ENCODE data around the gene ATF4.

Gene ATF4

GRCh38 chr22:39520226-39521105, at the start of gene ATF4:
ATF4 (plus strand) TSS chr22:39520562; CDS start chr22:39521446, 884 bp downstream.
- peak within 1 kb of the TSS; percentile 88 for H3K4me3 Mint-ChIP-seq
- peaks cover 72% of the 10 kb centered on the region for H3K4me1 Mint-ChIP-seq (ENCODE audit: low read depth)
- no peaks in the 10 kb centered on the region for H3K9me3 Mint-ChIP-seq
- H3K36me3 Mint-ChIP-seq (ENCODE audit: low read depth), result peaks cover 71% of the 10 kb centered on the region
- peak within 1 kb of the TSS; percentile 96 for H3K27ac Mint-ChIP-seq
- H3K27me3 Mint-ChIP-seq, result peaks cover 3% of the 10 kb centered on the region

- Mint-ChIP-seq H3K4me3 (no peak overlapping the region), H3K9me3 (no peaks in the 10 kb centered on the region), H3K36me3 (ENCODE audit: low read depth) (no peaks in the 10 kb centered on the region), H3K27ac (peak overlapping the region; percentile 63), H3K4me1 (ENCODE audit: low read depth) (peaks cover 17% of the 10 kb centered on the region), H3K27me3 (no peaks in the 10 kb centered on the region)
Observed at GRCh38 chr22:39471381-39472141, 48.8 kb upstream of the ATF4 start.

- no peaks in the 10 kb centered on the region for H3K9me3 Mint-ChIP-seq
- H3K4me1 Mint-ChIP-seq (ENCODE audit: low read depth), result peaks cover 17% of the 10 kb centered on the region
- H3K27me3 Mint-ChIP-seq, result no peaks in the 10 kb centered on the region
- H3K36me3 Mint-ChIP-seq (ENCODE audit: low read depth), result no peaks in the 10 kb centered on the region
- no peak overlapping the region for H3K27ac Mint-ChIP-seq
- no peak overlapping the region for H3K4me3 Mint-ChIP-seq
Observed at GRCh38 chr22:39472570-39473556, 47.5 kb upstream of the ATF4 start.

GRCh38 chr22:39473851-39474250, 46.5 kb upstream of the ATF4 start:
- H3K36me3 Mint-ChIP-seq (ENCODE audit: low read depth), result no peaks in the 10 kb centered on the region
- H3K9me3 Mint-ChIP-seq, result no peaks in the 10 kb centered on the region
- no peak overlapping the region for H3K4me3 Mint-ChIP-seq
- H3K27me3 Mint-ChIP-seq, result no peaks in the 10 kb centered on the region
- H3K27ac Mint-ChIP-seq, result no peak overlapping the region
- peaks cover 17% of the 10 kb centered on the region for H3K4me1 Mint-ChIP-seq (ENCODE audit: low read depth)

- Mint-ChIP-seq H3K36me3 (ENCODE audit: low read depth) (no peaks in the 10 kb centered on the region), H3K9me3 (no peaks in the 10 kb centered on the region), H3K27me3 (no peaks in the 10 kb centered on the region), H3K27ac (no peak overlapping the region), H3K4me3 (no peak overlapping the region), H3K4me1 (ENCODE audit: low read depth) (peaks cover 17% of the 10 kb centered on the region)
Observed at GRCh38 chr22:39474351-39475111, 45.8 kb upstream of the ATF4 start.

GRCh38 chr22:39475337-39475736, 45.0 kb upstream of the ATF4 start:
- Mint-ChIP-seq H3K27me3 (no peaks in the 10 kb centered on the region), H3K9me3 (no peaks in the 10 kb centered on the region), H3K4me1 (ENCODE audit: low read depth) (peaks cover 17% of the 10 kb centered on the region), H3K36me3 (ENCODE audit: low read depth) (no peaks in the 10 kb centered on the region), H3K27ac (no peak overlapping the region), H3K4me3 (no peak overlapping the region)

- Mint-ChIP-seq H3K4me1 (ENCODE audit: low read depth) (peaks cover 17% of the 10 kb centered on the region), H3K27me3 (no peaks in the 10 kb centered on the region), H3K9me3 (no peaks in the 10 kb centered on the region), H3K4me3 (no peak overlapping the region), H3K36me3 (ENCODE audit: low read depth) (no peaks in the 10 kb centered on the region), H3K27ac (no peak overlapping the region)
Observed at GRCh38 chr22:39475902-39476301, 44.5 kb upstream of the ATF4 start.

- Mint-ChIP-seq H3K9me3 (no peaks in the 10 kb centered on the region), H3K36me3 (ENCODE audit: low read depth) (no peaks in the 10 kb centered on the region), H3K4me3 (no peak overlapping the region), H3K4me1 (ENCODE audit: low read depth) (peaks cover 13% of the 10 kb centered on the region), H3K27me3 (no peaks in the 10 kb centered on the region), H3K27ac (no peak overlapping the region)
Observed at GRCh38 chr22:39476664-39477063, 43.7 kb upstream of the ATF4 start.

GRCh38 chr22:39477542-39477941, 42.8 kb upstream of the ATF4 start:
- H3K27me3 Mint-ChIP-seq, result no peaks in the 10 kb centered on the region
- H3K4me3 Mint-ChIP-seq, result no peak overlapping the region
- no peaks in the 10 kb centered on the region for H3K36me3 Mint-ChIP-seq (ENCODE audit: low read depth)
- H3K9me3 Mint-ChIP-seq, result no peaks in the 10 kb centered on the region
- H3K4me1 Mint-ChIP-seq (ENCODE audit: low read depth), result peaks cover 4% of the 10 kb centered on the region
- no peak overlapping the region for H3K27ac Mint-ChIP-seq

GRCh38 chr22:39478441-39478850, 41.9 kb upstream of the ATF4 start:
- H3K4me3 Mint-ChIP-seq, result no peak overlapping the region
- H3K36me3 Mint-ChIP-seq (ENCODE audit: low read depth), result no peaks in the 10 kb centered on the region
- H3K27ac Mint-ChIP-seq, result no peak overlapping the region

GRCh38 chr22:39479254-39479653, 41.1 kb upstream of the ATF4 start:
- no peaks in the 10 kb centered on the region for H3K27me3 Mint-ChIP-seq

More at GRCh38 chr22:39478441-39478850, 41.9 kb upstream of the ATF4 start:
- Mint-ChIP-seq H3K4me1 (ENCODE audit: low read depth) (no peaks in the 10 kb centered on the region), H3K9me3 (no peaks in the 10 kb centered on the region), H3K27me3 (no peaks in the 10 kb centered on the region)

GRCh38 chr22:39480557-39480956, 39.8 kb upstream of the ATF4 start:
- Mint-ChIP-seq H3K27me3 (no peaks in the 10 kb centered on the region), H3K4me3 (no peak overlapping the region), H3K36me3 (ENCODE audit: low read depth) (no peaks in the 10 kb centered on the region), H3K4me1 (ENCODE audit: low read depth) (no peaks in the 10 kb centered on the region), H3K9me3 (no peaks in the 10 kb centered on the region), H3K27ac (no peak overlapping the region)

More at GRCh38 chr22:39479254-39479653, 41.1 kb upstream of the ATF4 start:
- no peaks in the 10 kb centered on the region for H3K36me3 Mint-ChIP-seq (ENCODE audit: low read depth)
- H3K9me3 Mint-ChIP-seq, result no peaks in the 10 kb centered on the region
- no peak overlapping the region for H3K27ac Mint-ChIP-seq
- no peak overlapping the region for H3K4me3 Mint-ChIP-seq
- H3K4me1 Mint-ChIP-seq (ENCODE audit: low read depth), result no peaks in the 10 kb centered on the region

GRCh38 chr22:39481054-39481453, 39.3 kb upstream of the ATF4 start:
- H3K4me3 Mint-ChIP-seq, result no peak overlapping the region
- H3K4me1 Mint-ChIP-seq (ENCODE audit: low read depth), result no peaks in the 10 kb centered on the region
- no peaks in the 10 kb centered on the region for H3K36me3 Mint-ChIP-seq (ENCODE audit: low read depth)
- H3K27me3 Mint-ChIP-seq, result no peaks in the 10 kb centered on the region
- no peaks in the 10 kb centered on the region for H3K9me3 Mint-ChIP-seq
- no peak overlapping the region for H3K27ac Mint-ChIP-seq

GRCh38 chr22:39481595-39481994, 38.8 kb upstream of the ATF4 start:
- Mint-ChIP-seq H3K9me3 (no peaks in the 10 kb centered on the region), H3K4me1 (ENCODE audit: low read depth) (no peaks in the 10 kb centered on the region), H3K27ac (no peak overlapping the region), H3K36me3 (ENCODE audit: low read depth) (no peaks in the 10 kb centered on the region), H3K27me3 (no peaks in the 10 kb centered on the region), H3K4me3 (no peak overlapping the region)

Measured in stimulated activated naive CD8-positive, alpha-beta T cell treated with anti-CD3 and anti-CD28 coated beads, Interleukin-15, Interleukin-2, amounts not matched to agents 100 ng/mL and 50 ng/mL, for 24 hours (primary cell).